Measurements from ENCODE around the gene MPP2. TPM values are rescaled to one million over a fixed set of nuclear protein-coding genes. Genes with fewer than 3 reads are reported as not detected.

The MPP2 gene
- polyA plus RNA-seq, 1 donor from 2014 or later: 25.5 TPM

- no peak overlapping the region for H3K27ac ChIP-seq (ENCODE audit: low read length)
- no peak overlapping the region for H2AFZ ChIP-seq (ENCODE audit: low read depth, low read length)
- no peaks in the 10 kb centered on the region for H3K79me2 ChIP-seq (replicated peaks; ENCODE audit: insufficient read depth, low read length)
- no peaks in the 10 kb centered on the region for H3F3A ChIP-seq (ENCODE audit: insufficient read depth, low read length, poor library complexity, severe bottlenecking)
- H3K4me3 ChIP-seq (ENCODE audit: low read length): no peak overlapping the region
- no peaks in the 10 kb centered on the region for H3K36me3 ChIP-seq (ENCODE audit: insufficient read depth, low read length)
- no peaks in the 10 kb centered on the region for H3K27me3 ChIP-seq (ENCODE audit: insufficient read depth, low read depth, low read length)
- H4K20me1 ChIP-seq (ENCODE audit: insufficient read depth): no peaks in the 10 kb centered on the region
- TF ChIP-seq EZH2 (IDR thresholded peaks at IDR 0.05; ENCODE audit: borderline replicate concordance, insufficient read depth, low read length, poor library complexity, severe bottlenecking) (no peak), EP300 (conservative IDR thresholded peaks at IDR 0.05; ENCODE audit: poor library complexity, severe bottlenecking) (no peak), RAD21 (conservative IDR thresholded peaks at IDR 0.05) (no peak), TAF1 (IDR thresholded peaks at IDR 0.05; ENCODE audit: low read depth) (no peak), REST (IDR thresholded peaks at IDR 0.05; ENCODE audit: borderline replicate concordance) (no peak), SMC3 (conservative IDR thresholded peaks at IDR 0.05; ENCODE audit: poor library complexity) (no peak), POLR2AphosphoS5 (IDR thresholded peaks at IDR 0.05) (no peak), CTCF (IDR thresholded peaks at IDR 0.05; ENCODE audit: poor library complexity, severe bottlenecking) (no peak), MXI1 (conservative IDR thresholded peaks at IDR 0.05; ENCODE audit: poor library complexity, severe bottlenecking) (no peak)
- H3K9ac ChIP-seq (ENCODE audit: low read length): no peak overlapping the region
- H3K4me2 ChIP-seq (ENCODE audit: low read length): no peak overlapping the region
- H3K9me3 ChIP-seq (ENCODE audit: low read length): no peaks in the 10 kb centered on the region
- no peaks in the 10 kb centered on the region for H3K9me2 ChIP-seq (ENCODE audit: insufficient read depth, low read length)
These were observed 61.6 kb downstream of the MPP2 start for GRCh38 chr17:43845766-43846165.

- Histone ChIP-seq H3F3A (ENCODE audit: insufficient read depth, low read length, poor library complexity, severe bottlenecking) (no peaks in the 10 kb centered on the region), H3K79me2 (replicated peaks; ENCODE audit: insufficient read depth, low read length) (no peaks in the 10 kb centered on the region), H3K4me3 (ENCODE audit: low read length) (peak overlapping the region; percentile 16), H3K9me2 (ENCODE audit: insufficient read depth, low read length) (no peaks in the 10 kb centered on the region), H3K27ac (ENCODE audit: low read length) (peak overlapping the region; percentile 22), H2AFZ (ENCODE audit: low read depth, low read length) (no peak overlapping the region), H3K36me3 (ENCODE audit: insufficient read depth, low read length) (no peaks in the 10 kb centered on the region), H4K20me1 (ENCODE audit: insufficient read depth) (no peaks in the 10 kb centered on the region), H3K9me3 (ENCODE audit: low read length) (no peaks in the 10 kb centered on the region), H3K9ac (ENCODE audit: low read length) (no peak overlapping the region), H3K27me3 (ENCODE audit: insufficient read depth, low read depth, low read length) (no peaks in the 10 kb centered on the region), H3K4me2 (ENCODE audit: low read length) (no peak overlapping the region)
- TF ChIP-seq CTCF (IDR thresholded peaks at IDR 0.05; ENCODE audit: poor library complexity, severe bottlenecking) (no peak), RAD21 (conservative IDR thresholded peaks at IDR 0.05) (no peak), EP300 (conservative IDR thresholded peaks at IDR 0.05; ENCODE audit: poor library complexity, severe bottlenecking) (no peak), POLR2AphosphoS5 (IDR thresholded peaks at IDR 0.05) (no peak), MXI1 (conservative IDR thresholded peaks at IDR 0.05; ENCODE audit: poor library complexity, severe bottlenecking) (no peak), TAF1 (IDR thresholded peaks at IDR 0.05; ENCODE audit: low read depth) (no peak), REST (IDR thresholded peaks at IDR 0.05; ENCODE audit: borderline replicate concordance) (no peak), SMC3 (conservative IDR thresholded peaks at IDR 0.05; ENCODE audit: poor library complexity) (no peak), EZH2 (IDR thresholded peaks at IDR 0.05; ENCODE audit: borderline replicate concordance, insufficient read depth, low read length, poor library complexity, severe bottlenecking) (no peak)
These were observed 63.1 kb downstream of the MPP2 start for GRCh38 chr17:43844241-43844640.
